HepG2 (cell line): ENCODE results near the gene ATG9A. TPM values are rescaled to one million over a fixed set of nuclear protein-coding genes. Genes with fewer than 3 reads are reported as not detected.

ENCODE experiments used
- AKAP8 ChIP-seq: sonication (generic); formaldehyde crosslinking; IDR thresholded peaks from 2 replicates; pipeline ENCODE4 v1.5.1; 2020; ENCODE audit warnings: mild to moderate bottlenecking, missing genetic modification reagents
- ARHGAP35 ChIP-seq: sonication (generic); formaldehyde crosslinking; IDR thresholded peaks from 2 replicates; pipeline ENCODE4 v1.9.0; 2022; ENCODE audit warnings: mild to moderate bottlenecking, inconsistent platforms, moderate library complexity, missing genetic modification reagents, borderline replicate concordance
- CAMTA2 ChIP-seq: sonication (generic); formaldehyde crosslinking; IDR thresholded peaks from 2 replicates; pipeline ENCODE4 v1.4.0; 2020; ENCODE audit warnings: mild to moderate bottlenecking, missing genetic modification reagents, borderline replicate concordance
- GABPA ChIP-seq, 2 experiments: IDR thresholded peaks; 2 replicates each; pipeline ENCODE4 v1.6.1; 2011 to 2016; ENCODE audit warnings: low read depth in 2 of 2, low read length in 1 of 2, missing biosample characterization in 1 of 2, missing genetic modification characterization in 1 of 2
- GTF2F1 ChIP-seq: fragments of 150-350 bp; IDR thresholded peaks from 2 replicates; pipeline ENCODE4 v1.6.1; 2014; ENCODE audit warnings: low read length
- HNF4A ChIP-seq: sonication (generic); formaldehyde crosslinking; IDR thresholded peaks from 2 replicates; pipeline ENCODE4 v1.4.0; 2020; ENCODE audit warnings: missing genetic modification reagents
- HNRNPH1 ChIP-seq: fragments of 200-400 bp; formaldehyde crosslinking; optimal IDR thresholded peaks from 2 replicates; pipeline ENCODE3; 2017; ENCODE audit warnings: mild to moderate bottlenecking, low read depth, low read length
- KLF11 ChIP-seq: IDR thresholded peaks from 2 replicates; pipeline ENCODE4 v1.6.1; 2016; ENCODE audit warnings: missing compliant biosample characterization
- NCOA1 ChIP-seq: sonication (generic); formaldehyde crosslinking; IDR thresholded peaks from 2 replicates; pipeline ENCODE4 v1.9.0; 2021; ENCODE audit warnings: missing genetic modification reagents
- ONECUT2 ChIP-seq: sonication (generic); formaldehyde crosslinking; IDR thresholded peaks from 2 replicates; pipeline ENCODE4 v1.4.0; 2020; ENCODE audit warnings: missing genetic modification reagents
- PAF1 ChIP-seq: IDR thresholded peaks from 2 replicates; pipeline ENCODE4 v1.6.1; 2016; ENCODE audit warnings: missing genetic modification reagents, missing compliant biosample characterization
- RFX3 ChIP-seq: IDR thresholded peaks from 2 replicates; pipeline ENCODE4 v1.6.1; 2016; ENCODE audit warnings: missing biosample characterization, missing genetic modification reagents
- RFXANK ChIP-seq: IDR thresholded peaks from 2 replicates; pipeline ENCODE4 v1.6.1; 2016
- SRY ChIP-seq: sonication (generic); formaldehyde crosslinking; IDR thresholded peaks from 2 replicates; pipeline ENCODE4 v1.8.0; 2022; ENCODE audit warnings: mild to moderate bottlenecking, missing genetic modification reagents
- ZFP82 ChIP-seq: sonication (generic); formaldehyde crosslinking; IDR thresholded peaks from 2 replicates; pipeline ENCODE4 v1.5.1; 2020; ENCODE audit warnings: mild to moderate bottlenecking, missing genetic modification reagents, borderline replicate concordance
- ZNF317 ChIP-seq: sonication (generic); formaldehyde crosslinking; IDR thresholded peaks from 2 replicates; pipeline ENCODE4 v1.5.0; 2020; ENCODE audit warnings: mild to moderate bottlenecking, missing genetic modification reagents
- ZNF549 ChIP-seq: sonication (generic); formaldehyde crosslinking; IDR thresholded peaks from 2 replicates; pipeline ENCODE4 v1.5.0; 2020; ENCODE audit warnings: missing genetic modification reagents
- ZNF562 ChIP-seq: sonication (generic); formaldehyde crosslinking; IDR thresholded peaks from 2 replicates; pipeline ENCODE4 v1.8.0; 2022; ENCODE audit warnings: missing genetic modification reagents, borderline replicate concordance
- ZNF773 ChIP-seq: sonication (generic); formaldehyde crosslinking; IDR thresholded peaks from 2 replicates; pipeline ENCODE4 v1.4.0; 2020; ENCODE audit warnings: missing genetic modification reagents, borderline replicate concordance
- polyA plus RNA-seq, 8 experiments: library from polyadenylated mRNA; depleted of rRNA in 3 of 8; stranded (reverse) in 7 of 8; unstranded in 1 of 8; fragments of >200 nt; fragmentation: Illumina TruSeq in 4 of 8; extraction: Trizol in 4 of 8; gene quantifications; 2 replicates each; pipeline versions ENCODE4 v1.2.1 to v1.2.3, GENCODE V29; 2011 to 2016; ENCODE audit warnings: low read depth in 4 of 8, missing spikeins in 1 of 8, mixed read lengths in 1 of 8; ENCODE audit not compliant: insufficient read depth in 1 of 8
- total RNA-seq, 5 experiments: library from RNA; depleted of rRNA; stranded (reverse); fragments of >200 nt; fragmentation: Illumina TruSeq; extraction: Trizol; gene quantifications; 2 replicates each; pipeline ENCODE4 v1.2.3, GENCODE V29; 2016; ENCODE audit warnings: low read depth in 1 of 5
- TF ChIP-seq, protein P1 (sequence below): IDR thresholded peaks from 2 replicates; pipeline ENCODE4 v1.6.1; 2012; ENCODE audit warnings: inconsistent platforms
- TF ChIP-seq, protein P2 (sequence below): sonication (generic); formaldehyde crosslinking; IDR thresholded peaks from 2 replicates; pipeline ENCODE4 v1.4.0; 2020; ENCODE audit warnings: missing genetic modification reagents
- TF ChIP-seq, protein P3 (sequence below): sonication (generic); formaldehyde crosslinking; IDR thresholded peaks from 2 replicates; pipeline ENCODE4 v1.5.0; 2020; ENCODE audit warnings: missing genetic modification reagents
- TF ChIP-seq, protein P4 (sequence below): sonication (generic); formaldehyde crosslinking; IDR thresholded peaks from 2 replicates; pipeline ENCODE4 v1.9.0; 2021; ENCODE audit warnings: missing genetic modification reagents, mild to moderate bottlenecking, borderline replicate concordance
- TF ChIP-seq, protein P5 (sequence below): sonication (generic); formaldehyde crosslinking; IDR thresholded peaks from 2 replicates; pipeline ENCODE4 v1.8.1; 2023; ENCODE audit warnings: missing genetic modification reagents, inconsistent platforms, borderline replicate concordance

Gene ATG9A
- total and polyA plus RNA-seq, 2 of the 13 experiments (the other 11 are each of a cell fraction or from before 2014, with no cell fraction given) = 35.0 to 131 TPM

DNA sequence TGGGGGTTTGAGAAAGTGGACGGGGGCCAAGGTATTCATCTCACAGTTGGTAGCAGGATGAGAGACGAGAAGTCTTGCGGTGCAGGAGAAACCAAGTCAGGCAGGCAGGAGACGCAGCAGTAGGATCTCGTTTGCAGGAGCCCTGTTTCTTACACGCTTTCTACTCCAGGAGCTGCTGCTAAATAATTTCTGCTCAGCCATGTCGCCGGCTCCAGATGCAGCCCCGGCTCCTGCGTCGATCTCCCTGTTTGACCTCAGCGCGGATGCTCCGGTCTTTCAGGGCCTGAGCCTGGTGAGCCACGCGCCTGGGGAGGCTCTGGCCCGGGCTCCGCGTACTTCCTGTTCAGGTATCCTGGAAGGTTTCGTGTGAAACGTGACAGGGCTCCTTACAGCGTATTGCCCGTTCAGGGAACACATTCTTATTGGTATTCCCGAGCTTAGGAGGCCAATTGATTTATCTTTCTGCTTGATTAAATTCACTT lies 664 bp upstream of the ATG9A start (continued):
- TF ChIP-seq HNRNPH1 (no peak), RFX3 (no peak), AKAP8 (CRISPR knock-in tag) (no peak), ZNF549 (no peak), KLF11 (CRISPR knock-in tag) (no peak), ZNF773 (CRISPR knock-in tag) (0 out of 2 replicates have a peak, but pooled peaks have one; percentile 6), ZNF317 (CRISPR knock-in tag) (no peak), ZFP82 (no peak), HNF4A (CRISPR knock-in tag) (no peak), NCOA1 (CRISPR knock-in tag) (no peak), PAF1 (CRISPR knock-in tag) (no peak), GTF2F1 (no peak), SRY (no peak), GABPA (IDR thresholded peaks at IDR 0.05; ENCODE audit: low read depth, low read length) (no peak), GABPA (CRISPR knock-in tag; IDR thresholded peaks at IDR 0.05; ENCODE audit: low read depth) (peak; percentile 65), ZNF562 (CRISPR knock-in tag) (no peak), RFXANK (no peak), CAMTA2 (no peak), ARHGAP35 (CRISPR knock-in tag) (no peak; the same call in 1 of the 2 replicates), ONECUT2 (CRISPR knock-in tag) (no peak)
- TF ChIP-seq, protein P1, sequence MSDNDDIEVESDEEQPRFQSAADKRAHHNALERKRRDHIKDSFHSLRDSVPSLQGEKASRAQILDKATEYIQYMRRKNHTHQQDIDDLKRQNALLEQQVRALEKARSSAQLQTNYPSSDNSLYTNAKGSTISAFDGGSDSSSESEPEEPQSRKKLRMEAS = peak; percentile 79
- TF ChIP-seq, protein P2, sequence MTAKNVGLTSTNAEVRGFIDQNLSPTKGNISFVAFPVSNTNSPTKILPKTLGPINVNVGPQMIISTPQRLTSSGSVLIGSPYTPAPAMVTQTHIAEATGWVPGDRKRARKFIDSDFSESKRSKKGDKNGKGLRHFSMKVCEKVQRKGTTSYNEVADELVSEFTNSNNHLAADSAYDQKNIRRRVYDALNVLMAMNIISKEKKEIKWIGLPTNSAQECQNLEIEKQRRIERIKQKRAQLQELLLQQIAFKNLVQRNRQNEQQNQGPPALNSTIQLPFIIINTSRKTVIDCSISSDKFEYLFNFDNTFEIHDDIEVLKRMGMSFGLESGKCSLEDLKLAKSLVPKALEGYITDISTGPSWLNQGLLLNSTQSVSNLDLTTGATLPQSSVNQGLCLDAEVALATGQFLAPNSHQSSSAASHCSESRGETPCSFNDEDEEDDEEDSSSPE (CRISPR knock-in tag) = peak; percentile 33; the same call in 1 of the 2 replicates
- TF ChIP-seq, protein P3, sequence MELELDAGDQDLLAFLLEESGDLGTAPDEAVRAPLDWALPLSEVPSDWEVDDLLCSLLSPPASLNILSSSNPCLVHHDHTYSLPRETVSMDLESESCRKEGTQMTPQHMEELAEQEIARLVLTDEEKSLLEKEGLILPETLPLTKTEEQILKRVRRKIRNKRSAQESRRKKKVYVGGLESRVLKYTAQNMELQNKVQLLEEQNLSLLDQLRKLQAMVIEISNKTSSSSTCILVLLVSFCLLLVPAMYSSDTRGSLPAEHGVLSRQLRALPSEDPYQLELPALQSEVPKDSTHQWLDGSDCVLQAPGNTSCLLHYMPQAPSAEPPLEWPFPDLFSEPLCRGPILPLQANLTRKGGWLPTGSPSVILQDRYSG (CRISPR knock-in tag) = no peak
- TF ChIP-seq, protein P4, sequence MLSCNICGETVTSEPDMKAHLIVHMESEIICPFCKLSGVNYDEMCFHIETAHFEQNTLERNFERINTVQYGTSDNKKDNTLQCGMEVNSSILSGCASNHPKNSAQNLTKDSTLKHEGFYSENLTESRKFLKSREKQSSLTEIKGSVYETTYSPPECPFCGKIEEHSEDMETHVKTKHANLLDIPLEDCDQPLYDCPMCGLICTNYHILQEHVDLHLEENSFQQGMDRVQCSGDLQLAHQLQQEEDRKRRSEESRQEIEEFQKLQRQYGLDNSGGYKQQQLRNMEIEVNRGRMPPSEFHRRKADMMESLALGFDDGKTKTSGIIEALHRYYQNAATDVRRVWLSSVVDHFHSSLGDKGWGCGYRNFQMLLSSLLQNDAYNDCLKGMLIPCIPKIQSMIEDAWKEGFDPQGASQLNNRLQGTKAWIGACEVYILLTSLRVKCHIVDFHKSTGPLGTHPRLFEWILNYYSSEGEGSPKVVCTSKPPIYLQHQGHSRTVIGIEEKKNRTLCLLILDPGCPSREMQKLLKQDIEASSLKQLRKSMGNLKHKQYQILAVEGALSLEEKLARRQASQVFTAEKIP (CRISPR knock-in tag) = no peak
- TF ChIP-seq, protein P5, sequence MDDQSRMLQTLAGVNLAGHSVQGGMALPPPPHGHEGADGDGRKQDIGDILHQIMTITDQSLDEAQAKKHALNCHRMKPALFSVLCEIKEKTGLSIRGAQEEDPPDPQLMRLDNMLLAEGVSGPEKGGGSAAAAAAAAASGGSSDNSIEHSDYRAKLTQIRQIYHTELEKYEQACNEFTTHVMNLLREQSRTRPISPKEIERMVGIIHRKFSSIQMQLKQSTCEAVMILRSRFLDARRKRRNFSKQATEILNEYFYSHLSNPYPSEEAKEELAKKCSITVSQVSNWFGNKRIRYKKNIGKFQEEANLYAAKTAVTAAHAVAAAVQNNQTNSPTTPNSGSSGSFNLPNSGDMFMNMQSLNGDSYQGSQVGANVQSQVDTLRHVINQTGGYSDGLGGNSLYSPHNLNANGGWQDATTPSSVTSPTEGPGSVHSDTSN = no peak
